IPS-18a (cell line): ENCODE results near the gene PEX11G.

Source experiments
- H3K27ac ChIP-seq: one replicate; pipeline ENCODE4 v1.5.1; 2013; ENCODE audit warnings: low read length
- H3K27me3 ChIP-seq: one replicate; pipeline ENCODE4 v1.6.1; 2013; ENCODE audit warnings: mild to moderate bottlenecking, low read length; ENCODE audit not compliant: control insufficient read depth, insufficient read depth
- H3K36me3 ChIP-seq: one replicate; pipeline ENCODE4 v1.6.1; 2013; ENCODE audit warnings: low read depth, low read length; ENCODE audit not compliant: control insufficient read depth
- H3K4me1 ChIP-seq: one replicate; pipeline ENCODE4 v1.6.1; 2013; ENCODE audit warnings: low read depth, low read length; ENCODE audit not compliant: control insufficient read depth
- H3K4me3 ChIP-seq: one replicate; pipeline ENCODE4 v1.5.1; 2013; ENCODE audit warnings: low read length
- H3K9ac ChIP-seq: one replicate; pipeline ENCODE4 v1.6.1; 2013; ENCODE audit warnings: mild to moderate bottlenecking, low read length, moderate library complexity
- H3K9me3 ChIP-seq: one replicate; pipeline ENCODE4 v1.6.1; 2013; ENCODE audit warnings: low read depth, low read length; ENCODE audit not compliant: control insufficient read depth

The PEX11G gene

DNA sequence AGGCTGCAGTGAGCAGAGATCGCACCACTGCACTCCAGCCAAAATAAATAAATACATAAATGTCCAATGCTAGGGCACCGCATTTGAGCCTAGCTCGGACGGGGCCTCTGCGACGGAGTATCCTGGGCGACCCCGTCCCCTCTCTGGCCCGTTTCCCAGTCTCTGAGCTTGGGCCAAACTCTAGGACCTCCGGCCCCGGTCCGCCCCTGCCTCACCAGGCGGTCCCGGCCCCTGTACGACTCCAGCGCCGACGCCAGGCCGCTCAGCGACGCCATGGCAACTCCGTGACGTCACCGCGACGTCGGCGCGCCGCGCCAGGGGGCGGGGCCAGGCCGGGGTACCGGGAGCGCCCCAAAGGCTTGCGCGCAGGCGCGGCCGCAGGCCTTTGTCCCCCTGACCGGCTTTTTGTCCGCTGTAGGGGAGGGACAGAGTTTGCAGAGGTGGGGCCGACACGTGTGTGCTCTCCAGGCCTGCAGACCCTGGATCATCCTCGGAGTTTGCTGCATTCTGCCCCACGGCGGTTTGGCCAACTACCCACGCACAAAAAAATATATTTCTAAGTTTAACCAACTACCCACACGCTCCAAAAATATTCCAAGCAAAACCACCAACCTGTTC is at the start of gene PEX11G:
Gene PEX11G, minus strand, starts transcription at position 300 of the 618 bp plus-strand sequence. Its CDS starts 25 bp downstream, at position 275.
- Histone ChIP-seq H3K36me3 (no peaks in the 10 kb centered on the region), H3K9ac (peak within 1 kb of the TSS; percentile 71), H3K27ac (peak within 1 kb of the TSS; percentile 83), H3K4me1 (peaks cover 10% of the 10 kb centered on the region), H3K9me3 (no peaks in the 10 kb centered on the region), H3K4me3 (peak within 1 kb of the TSS; percentile 64), H3K27me3 (no peaks in the 10 kb centered on the region)

DNA sequence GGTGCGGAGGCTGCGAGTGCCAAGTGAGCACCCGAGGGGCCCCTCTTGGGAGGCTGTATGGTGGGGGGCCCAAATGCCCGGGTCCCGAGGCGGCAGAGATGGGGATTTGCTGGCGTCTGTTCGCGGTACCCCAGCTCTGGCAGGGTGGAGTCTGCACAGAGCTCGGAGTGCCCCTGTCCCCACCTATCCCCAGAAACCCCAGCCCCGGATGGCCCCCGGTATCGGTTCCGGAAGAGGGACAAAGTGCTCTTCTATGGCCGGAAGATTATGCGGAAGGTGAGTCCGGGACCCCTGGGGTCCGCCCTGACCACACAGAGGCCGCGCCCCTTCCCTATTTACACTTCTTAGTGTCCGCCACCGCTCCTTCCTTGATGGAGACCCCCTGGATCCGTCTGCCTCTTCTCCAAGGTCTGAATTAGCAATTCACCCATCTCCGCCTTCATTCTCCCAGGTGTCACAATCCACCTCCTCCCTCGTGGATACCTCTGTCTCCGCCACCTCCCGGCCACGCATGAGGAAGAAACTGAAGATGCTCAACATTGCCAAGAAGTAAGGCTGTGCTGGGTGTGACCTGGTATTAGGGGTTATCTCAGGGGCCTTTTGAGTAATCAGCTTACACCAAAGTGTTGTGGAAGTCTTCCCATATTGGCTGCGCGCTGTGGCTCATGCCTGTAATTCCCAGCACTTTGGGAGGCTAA is 47.3 kb upstream of the PEX11G start:
- Histone ChIP-seq H3K9ac (peak overlapping the region; percentile 45), H3K27ac (no peak overlapping the region), H3K9me3 (no peaks in the 10 kb centered on the region), H3K4me1 (no peaks in the 10 kb centered on the region), H3K36me3 (peaks cover 4% of the 10 kb centered on the region), H3K4me3 (peak overlapping the region; percentile 94), H3K27me3 (no peaks in the 10 kb centered on the region)

DNA sequence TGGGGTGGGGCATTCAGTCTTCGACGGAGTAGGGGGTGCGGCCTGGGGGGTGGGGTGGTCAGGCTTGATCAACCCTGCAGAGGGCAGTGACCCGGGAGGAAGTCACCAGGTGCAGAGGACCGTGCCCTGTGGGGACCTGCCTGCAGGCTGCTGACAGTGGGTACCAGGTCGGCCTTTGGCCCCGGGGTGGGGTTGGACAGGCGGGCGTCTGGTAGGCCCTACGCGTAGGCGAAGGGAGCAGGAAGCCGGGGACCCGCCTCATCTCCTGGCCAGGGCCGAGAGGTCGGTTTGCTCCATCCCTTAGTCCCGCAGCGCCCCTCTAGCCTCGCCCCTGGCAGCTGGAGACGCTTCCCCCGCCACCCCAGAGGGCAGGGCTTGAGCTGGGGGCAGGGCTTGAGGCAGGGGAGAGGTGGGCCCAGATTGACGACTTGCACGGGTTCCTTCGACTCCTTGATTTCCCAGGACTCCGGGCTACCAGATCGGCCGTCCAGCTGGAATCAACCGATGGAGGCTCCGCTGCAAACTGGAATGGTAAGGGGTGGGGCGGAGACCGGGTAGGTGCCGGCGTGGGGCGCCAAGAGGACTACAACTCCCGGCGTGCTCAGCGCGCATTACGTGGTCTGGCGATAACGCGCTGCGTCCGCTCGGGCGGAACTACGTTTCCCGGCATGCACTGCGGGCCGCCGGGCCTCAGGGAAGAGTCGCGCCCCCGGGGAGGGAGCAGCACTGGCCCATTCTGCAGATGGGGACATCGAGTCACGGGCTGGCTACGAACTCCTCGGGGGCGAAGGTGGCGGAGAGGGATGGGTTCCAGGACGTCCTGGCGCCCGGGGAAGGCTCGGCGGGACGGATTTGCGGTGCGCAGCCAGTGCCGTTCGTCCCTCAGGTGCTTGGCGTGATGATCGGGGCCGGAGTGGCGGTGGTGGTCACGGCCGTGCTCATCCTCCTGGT is 46.5 kb upstream of the PEX11G start, which contains the start of gene PNPLA6:
Gene PNPLA6, plus strand, starts transcription at position 671 of the 951 bp plus-strand sequence. Its CDS starts 72 bp downstream, at position 743.
- Histone ChIP-seq H3K4me1 (no peaks in the 10 kb centered on the region), H3K27me3 (no peaks in the 10 kb centered on the region), H3K4me3 (peak within 1 kb of the TSS; percentile 94), H3K36me3 (peaks cover 4% of the 10 kb centered on the region), H3K9ac (peak within 1 kb of the TSS; percentile 45), H3K9me3 (no peaks in the 10 kb centered on the region), H3K27ac (peak within 1 kb of the TSS; percentile 57)

DNA sequence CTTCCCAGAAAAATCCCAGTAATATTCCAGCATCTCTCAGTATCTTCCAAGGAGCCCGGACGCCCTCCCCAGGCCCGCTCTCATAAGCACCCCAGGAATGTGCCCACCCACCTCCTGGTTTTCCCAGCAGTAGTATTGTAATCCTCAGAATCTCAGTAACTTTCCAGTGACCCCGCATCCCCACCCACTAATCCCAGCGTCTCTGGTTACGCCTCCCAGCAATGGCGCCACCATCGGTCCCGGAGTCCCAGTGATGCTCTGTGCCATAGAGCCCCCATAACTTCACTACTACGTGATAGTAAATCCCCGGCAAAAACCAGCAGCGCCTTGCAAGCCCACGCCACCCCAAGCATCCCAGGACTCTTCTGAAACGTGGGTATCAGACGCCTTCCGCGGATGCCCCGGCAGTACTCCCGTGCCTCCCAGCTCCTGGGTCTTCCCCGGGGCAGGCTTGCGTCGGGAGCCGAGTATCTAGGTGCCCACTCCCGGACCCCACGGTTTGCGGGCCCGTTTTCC is 45.8 kb upstream of the PEX11G start:
- H3K36me3 ChIP-seq: no peaks in the 10 kb centered on the region
- H3K4me1 ChIP-seq: no peaks in the 10 kb centered on the region
- no peak overlapping the region for H3K27ac ChIP-seq
- H3K4me3 ChIP-seq: peak overlapping the region; percentile 94
- no peaks in the 10 kb centered on the region for H3K27me3 ChIP-seq
- H3K9ac ChIP-seq: peak overlapping the region; percentile 45
- H3K9me3 ChIP-seq: no peaks in the 10 kb centered on the region

DNA sequence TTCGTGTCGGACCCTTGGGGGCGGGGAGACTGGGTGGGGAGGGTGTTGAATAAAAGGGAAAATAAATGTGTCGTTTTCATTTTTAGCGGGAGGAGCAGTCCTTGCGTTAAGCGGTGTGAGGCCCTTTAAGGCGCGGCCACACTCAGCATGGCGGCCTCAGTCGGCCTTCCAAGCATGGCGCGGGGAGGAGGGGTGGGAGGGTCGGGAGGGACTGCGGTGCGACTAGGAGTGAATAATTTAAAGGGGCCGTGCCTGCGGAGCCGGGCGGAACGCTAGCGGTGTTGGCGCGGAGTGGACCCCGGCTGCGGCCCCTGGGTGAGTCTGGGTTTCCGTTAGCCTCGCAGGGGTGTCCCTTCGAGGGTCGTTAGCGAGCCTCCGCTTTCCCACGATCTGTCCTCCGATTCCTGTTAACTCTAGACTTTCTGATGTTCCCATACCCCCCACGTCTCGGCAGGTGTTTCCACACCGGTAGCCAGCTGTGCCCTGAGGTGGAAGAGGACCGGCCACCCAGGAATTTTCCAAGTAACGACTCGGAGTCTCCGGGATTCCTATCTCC is 45.2 kb upstream of the PEX11G start:
- Histone ChIP-seq H3K4me3 (peak overlapping the region; percentile 94), H3K4me1 (no peaks in the 10 kb centered on the region), H3K9me3 (no peaks in the 10 kb centered on the region), H3K27me3 (no peaks in the 10 kb centered on the region), H3K27ac (peak overlapping the region; percentile 54), H3K36me3 (no peaks in the 10 kb centered on the region), H3K9ac (peak overlapping the region; percentile 68)

DNA sequence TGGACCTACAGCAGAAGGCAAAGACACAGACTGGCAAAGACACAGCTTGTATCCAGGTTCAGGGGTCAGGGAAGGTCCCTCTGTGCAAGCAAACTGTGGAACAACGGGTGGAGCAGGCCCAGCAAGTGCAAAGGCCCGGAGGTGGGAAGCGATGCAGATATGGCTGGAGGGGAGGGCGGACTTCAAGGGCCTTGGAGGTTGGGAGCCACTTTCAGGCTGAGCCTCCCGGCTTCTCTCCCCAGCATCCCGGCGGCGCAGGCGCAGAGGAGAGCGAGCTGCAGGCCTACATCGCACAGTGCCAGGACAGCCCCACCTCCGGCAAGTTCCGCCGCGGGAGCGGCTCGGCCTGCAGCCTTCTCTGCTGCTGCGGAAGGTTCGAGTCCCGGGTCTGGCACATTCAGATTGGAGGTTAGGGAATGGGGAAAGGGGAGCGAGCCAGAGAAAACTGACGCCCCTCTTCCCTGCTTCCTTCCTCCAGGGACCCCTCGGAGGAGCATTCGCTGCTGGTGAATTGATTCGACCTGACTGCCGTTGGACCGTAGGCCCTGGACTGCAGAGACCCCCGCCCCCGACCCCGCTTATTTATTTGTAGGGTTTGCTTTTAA is 44.5 kb upstream of the PEX11G start:
- Histone ChIP-seq H3K4me1 (no peaks in the 10 kb centered on the region), H3K27ac (peak overlapping the region; percentile 54), H3K9me3 (no peaks in the 10 kb centered on the region), H3K36me3 (no peaks in the 10 kb centered on the region), H3K27me3 (no peaks in the 10 kb centered on the region), H3K4me3 (peak overlapping the region; percentile 94), H3K9ac (peak overlapping the region; percentile 68)

DNA sequence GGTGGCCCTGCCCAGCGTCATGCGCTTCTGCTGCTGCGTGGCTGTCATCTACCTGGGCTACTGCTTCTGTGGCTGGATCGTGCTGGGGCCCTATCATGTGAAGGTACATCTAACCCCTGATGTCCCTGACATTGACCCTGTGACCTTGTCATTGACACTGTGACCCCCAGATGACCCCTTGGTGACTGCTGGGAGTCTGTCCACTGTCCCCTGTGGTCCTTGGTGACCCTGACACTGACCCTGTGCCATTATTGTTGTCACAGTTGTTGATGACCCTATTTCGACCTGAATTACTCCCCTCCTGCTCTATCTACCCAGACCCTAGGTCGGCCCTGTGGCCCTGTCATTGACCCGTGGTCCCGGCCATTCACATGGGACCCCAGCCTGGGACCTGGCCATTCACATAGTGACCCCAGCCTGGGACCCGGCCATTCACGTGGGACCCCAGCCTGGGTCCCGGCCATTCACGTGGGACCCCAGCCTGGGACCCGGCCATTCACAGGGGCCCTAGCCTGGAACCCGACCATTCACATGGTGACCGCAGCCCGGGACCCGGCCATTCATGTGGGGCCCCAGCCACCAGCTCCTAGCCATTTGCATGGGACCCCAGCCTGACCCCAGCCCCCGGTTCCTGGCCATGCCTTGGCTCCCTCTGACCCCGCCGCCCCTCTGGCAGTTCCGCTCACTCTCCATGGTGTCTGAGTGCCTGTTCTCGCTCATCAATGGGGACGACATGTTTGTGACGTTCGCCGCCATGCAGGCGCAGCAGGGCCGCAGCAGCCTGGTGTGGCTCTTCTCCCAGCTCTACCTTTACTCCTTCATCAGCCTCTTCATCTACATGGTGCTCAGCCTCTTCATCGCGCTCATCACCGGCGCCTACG is 41.0 kb upstream of the PEX11G start:
- Histone ChIP-seq H3K9ac (no peak overlapping the region), H3K4me1 (no peaks in the 10 kb centered on the region), H3K27ac (no peak overlapping the region), H3K36me3 (no peaks in the 10 kb centered on the region), H3K27me3 (no peaks in the 10 kb centered on the region), H3K9me3 (no peaks in the 10 kb centered on the region), H3K4me3 (no peak overlapping the region)

DNA sequence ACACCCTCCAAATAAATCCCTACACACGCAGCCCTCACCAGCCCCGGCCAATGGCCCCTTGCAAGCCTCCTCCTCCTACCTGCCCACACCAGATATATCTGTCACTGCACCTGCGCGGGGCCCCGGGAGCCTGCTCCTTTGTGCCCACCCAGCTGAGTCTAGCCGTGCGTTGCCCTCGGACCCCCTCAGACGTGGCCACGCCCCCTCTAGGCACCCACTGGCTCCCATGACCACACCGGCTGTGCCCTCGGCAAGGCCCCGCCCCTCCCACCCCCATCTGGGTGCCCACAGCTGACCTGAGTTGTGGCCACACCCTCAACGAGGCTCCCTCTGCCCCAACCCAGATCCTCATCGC is 40.4 kb upstream of the PEX11G start:
- Histone ChIP-seq H3K27ac (no peak overlapping the region), H3K4me3 (no peak overlapping the region), H3K36me3 (no peaks in the 10 kb centered on the region), H3K9me3 (no peaks in the 10 kb centered on the region), H3K9ac (no peak overlapping the region), H3K4me1 (no peaks in the 10 kb centered on the region), H3K27me3 (no peaks in the 10 kb centered on the region)

DNA sequence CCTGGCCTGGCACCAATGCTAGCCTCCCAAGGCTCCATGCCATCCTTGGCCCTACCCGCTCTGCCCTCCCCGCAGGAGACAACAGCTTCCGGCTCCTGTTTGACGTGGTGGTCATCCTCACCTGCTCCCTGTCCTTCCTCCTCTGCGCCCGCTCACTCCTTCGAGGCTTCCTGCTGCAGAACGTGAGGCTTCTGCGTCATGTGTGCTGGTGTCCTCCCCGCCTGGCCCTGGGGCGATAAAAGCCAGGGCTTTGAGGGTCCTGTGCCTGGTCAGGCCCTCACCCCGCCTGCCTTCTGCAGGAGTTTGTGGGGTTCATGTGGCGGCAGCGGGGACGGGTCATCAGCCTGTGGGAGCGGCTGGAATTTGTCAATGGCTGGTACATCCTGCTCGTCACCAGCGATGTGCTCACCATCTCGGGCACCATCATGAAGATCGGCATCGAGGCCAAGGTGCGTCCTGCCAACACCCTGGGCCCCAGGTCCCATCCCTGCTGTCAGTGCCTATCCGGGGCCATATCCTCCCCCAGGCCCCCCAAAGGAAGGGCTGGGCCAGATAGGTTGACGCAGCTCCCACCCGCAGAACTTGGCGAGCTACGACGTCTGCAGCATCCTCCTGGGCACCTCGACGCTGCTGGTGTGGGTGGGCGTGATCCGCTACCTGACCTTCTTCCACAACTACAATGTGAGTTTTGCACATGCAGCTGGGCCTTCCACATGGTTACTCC is 39.8 kb upstream of the PEX11G start:
- H3K9ac ChIP-seq: no peak overlapping the region
- no peaks in the 10 kb centered on the region for H3K4me1 ChIP-seq
- H3K36me3 ChIP-seq: no peaks in the 10 kb centered on the region
- no peaks in the 10 kb centered on the region for H3K27me3 ChIP-seq
- H3K27ac ChIP-seq: no peak overlapping the region
- no peaks in the 10 kb centered on the region for H3K9me3 ChIP-seq
- H3K4me3 ChIP-seq: no peak overlapping the region

DNA sequence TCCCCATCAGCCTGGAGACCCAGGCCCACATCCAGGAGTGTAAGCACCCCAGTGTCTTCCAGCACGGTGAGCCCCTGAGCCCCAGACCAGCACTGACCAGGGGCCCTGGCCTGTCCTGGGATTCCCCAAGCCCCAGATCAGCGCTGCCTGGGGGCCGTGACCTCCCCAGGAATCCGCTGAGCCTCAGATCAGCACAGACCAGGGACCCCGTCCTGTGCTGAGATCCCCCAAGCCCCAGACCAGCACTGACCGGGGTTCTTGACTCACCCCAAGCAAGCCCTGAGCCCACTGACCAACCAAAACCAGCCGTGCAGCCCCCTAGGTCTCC is 39.3 kb upstream of the PEX11G start:
- Histone ChIP-seq H3K9ac (no peak overlapping the region), H3K4me1 (no peaks in the 10 kb centered on the region), H3K9me3 (no peaks in the 10 kb centered on the region), H3K36me3 (no peaks in the 10 kb centered on the region), H3K27me3 (no peaks in the 10 kb centered on the region), H3K4me3 (no peak overlapping the region), H3K27ac (no peak overlapping the region)
